ENCODE results near the gene HAUS2.
A peak's percentile ranks its signal among the peaks of the same experiment; 100 is the strongest.
"Not testable (repeated sequence)": the region's sequence is repeated elsewhere in the genome, so short reads cannot be mapped to it uniquely, and the experiment has no call there.

Gene HAUS2

GRCh38 chr15:42576040-42576594, 27.5 kb downstream of the HAUS2 start:
- DNase-seq (ENCODE audit: low read depth), result no peak

GRCh38 chr15:42576776-42577175, 28.1 kb downstream of the HAUS2 start:
- DNase-seq (ENCODE audit: low read depth), result no peak

- DNase-seq (ENCODE audit: low read depth), result peak; percentile 49
Measured at GRCh38 chr15:42577514-42578031, 28.9 kb downstream of the HAUS2 start.

- DNase-seq (ENCODE audit: low read depth), result no peak
Measured at GRCh38 chr15:42578984-42579537, 30.4 kb downstream of the HAUS2 start.

GRCh38 chr15:42581272-42581730, 32.7 kb downstream of the HAUS2 start:
- peak; percentile 44 for DNase-seq (ENCODE audit: low read depth)

- no peak for DNase-seq (ENCODE audit: low read depth)
Measured at GRCh38 chr15:42582569-42583375, 34.1 kb downstream of the HAUS2 start.

GRCh38 chr15:42584031-42584765, 35.6 kb downstream of the HAUS2 start:
- DNase-seq (ENCODE audit: low read depth), result no peak

GRCh38 chr15:42590619-42591237, 42.1 kb downstream of the HAUS2 start:
- DNase-seq (ENCODE audit: low read depth), result no peak

- peak; percentile 38 for DNase-seq (ENCODE audit: low read depth)
Measured at GRCh38 chr15:42591238-42591934, 42.7 kb downstream of the HAUS2 start.

GRCh38 chr15:42592716-42593115, 44.1 kb downstream of the HAUS2 start:
- DNase-seq (ENCODE audit: low read depth), result no peak

GRCh38 chr15:42593143-42593542, 44.5 kb downstream of the HAUS2 start:
- DNase-seq (ENCODE audit: low read depth), result no peak

- no peak for DNase-seq (ENCODE audit: low read depth)
Measured at GRCh38 chr15:42594095-42594494, 45.5 kb downstream of the HAUS2 start.

- DNase-seq (ENCODE audit: low read depth), result no peak
Measured at GRCh38 chr15:42595626-42596240, 47.1 kb downstream of the HAUS2 start.

GRCh38 chr15:42601316-42601715, 52.7 kb downstream of the HAUS2 start:
- DNase-seq (ENCODE audit: low read depth), result not testable (repeated sequence)

GRCh38 chr15:42602501-42602900, 53.9 kb downstream of the HAUS2 start:
- no peak for DNase-seq (ENCODE audit: low read depth)

GRCh38 chr15:42603978-42604377, 55.3 kb downstream of the HAUS2 start:
- no peak for DNase-seq (ENCODE audit: low read depth)

GRCh38 chr15:42604894-42605744, 56.5 kb downstream of the HAUS2 start:
- DNase-seq (ENCODE audit: low read depth), result no peak

GRCh38 chr15:42605796-42606195, 57.2 kb downstream of the HAUS2 start:
- DNase-seq (ENCODE audit: low read depth), result no peak

- no peak for DNase-seq (ENCODE audit: low read depth)
Measured at GRCh38 chr15:42608110-42608531, 59.5 kb downstream of the HAUS2 start.

Data from GM04504 (cell line).